Mesenchymal stem cell (in vitro differentiated cells and primary cell): ENCODE measurements around the gene KIRREL3.

Experiments
- DNase-seq: peaks from one replicate; pipeline ENCODE4 v3.0.0-alpha.2; 2013
- H2AFZ ChIP-seq: one replicate; pipeline ENCODE4 v1.6.1; 2013; ENCODE audit warnings: low read depth, mild to moderate bottlenecking, control low read depth, inconsistent platforms, low read length, moderate library complexity
- H2AK5ac ChIP-seq: 2 replicates; pipeline ENCODE4 v1.6.1; 2013; ENCODE audit warnings: low read length, moderate library complexity, mild to moderate bottlenecking, inconsistent platforms; ENCODE audit not compliant: severe bottlenecking
- H2BK120ac ChIP-seq: one replicate; pipeline ENCODE4 v1.6.1; 2013; ENCODE audit warnings: low read depth, mild to moderate bottlenecking, inconsistent platforms, low read length, moderate library complexity
- H2BK12ac ChIP-seq, 2 experiments: one replicate each; pipeline ENCODE4 v1.6.1; 2013; ENCODE audit warnings: inconsistent platforms in 2 of 2, low read length in 2 of 2, mild to moderate bottlenecking in 2 of 2, moderate library complexity in 2 of 2, control low read depth in 1 of 2
- H2BK15ac ChIP-seq: one replicate; pipeline ENCODE4 v1.6.1; 2013; ENCODE audit warnings: mild to moderate bottlenecking, low read depth, inconsistent platforms; ENCODE audit not compliant: poor library complexity, severe bottlenecking
- H2BK5ac ChIP-seq: 2 replicates; pipeline ENCODE4 v1.6.1; 2013; ENCODE audit warnings: low read depth, mild to moderate bottlenecking, low read length, control low read depth, inconsistent platforms; ENCODE audit not compliant: poor library complexity, severe bottlenecking
- H3K14ac ChIP-seq, 2 experiments: one replicate each; pipeline ENCODE4 v1.6.1; 2013; ENCODE audit warnings: inconsistent platforms in 2 of 2, low read length in 2 of 2, control low read depth in 1 of 2, mild to moderate bottlenecking in 1 of 2, moderate library complexity in 1 of 2
- H3K18ac ChIP-seq, 2 experiments: one replicate each; pipeline ENCODE4 v1.6.1; 2013; ENCODE audit warnings: inconsistent platforms in 2 of 2, low read length in 2 of 2, control low read depth in 1 of 2, low read depth in 1 of 2, mild to moderate bottlenecking in 1 of 2
- H3K23ac ChIP-seq, 2 experiments: one replicate each; pipeline ENCODE4 v1.6.1; 2013; ENCODE audit warnings: inconsistent platforms in 2 of 2, low read length in 2 of 2, mild to moderate bottlenecking in 2 of 2, moderate library complexity in 2 of 2, control low read depth in 1 of 2
- H3K27ac ChIP-seq: 2 replicates; pipeline ENCODE4 v1.5.1; 2013; ENCODE audit warnings: mild to moderate bottlenecking, moderate library complexity, low read length, control low read depth, inconsistent platforms; ENCODE audit not compliant: poor library complexity, severe bottlenecking
- H3K27me3 ChIP-seq, 2 experiments: 2 replicates each; pipeline versions ENCODE4 v1.6.1 to v1.7.0; 2013; ENCODE audit warnings: low read length in 2 of 2, mild to moderate bottlenecking in 2 of 2, moderate library complexity in 2 of 2, control low read depth in 1 of 2, inconsistent platforms in 1 of 2; ENCODE audit not compliant: control insufficient read depth in 1 of 2, insufficient read depth in 1 of 2
- H3K36me3 ChIP-seq, 2 experiments: 2 replicates each; pipeline versions ENCODE4 v1.6.1 to v1.7.0; 2013; ENCODE audit warnings: low read length in 2 of 2, control low read depth in 1 of 2, inconsistent platforms in 1 of 2, low read depth in 1 of 2, mild to moderate bottlenecking in 1 of 2; ENCODE audit not compliant: insufficient read depth in 2 of 2, control insufficient read depth in 1 of 2
- H3K4ac ChIP-seq, 2 experiments: one replicate each; pipeline ENCODE4 v1.6.1; 2013; ENCODE audit warnings: inconsistent platforms in 2 of 2, low read length in 2 of 2, mild to moderate bottlenecking in 2 of 2, moderate library complexity in 2 of 2, control low read depth in 1 of 2, low read depth in 1 of 2
- H3K4me1 ChIP-seq: 2 replicates; pipeline ENCODE4 v1.6.1; 2013; ENCODE audit warnings: low read depth, low read length, control low read depth; ENCODE audit not compliant: control insufficient read depth, insufficient read depth
- H3K4me2 ChIP-seq: 2 replicates; pipeline ENCODE4 v1.6.1; 2013; ENCODE audit warnings: low read length, mild to moderate bottlenecking, inconsistent platforms; ENCODE audit not compliant: poor library complexity, severe bottlenecking
- H3K4me3 ChIP-seq, 2 experiments: 2 replicates each; pipeline versions ENCODE4 v1.5.1 to v1.7.0; 2013; ENCODE audit warnings: low read length in 2 of 2, mild to moderate bottlenecking in 2 of 2, control low read depth in 1 of 2, low read depth in 1 of 2; ENCODE audit not compliant: insufficient read depth in 1 of 2
- H3K79me1 ChIP-seq: replicated peaks from 2 replicates; pipeline ENCODE4 v1.6.1; 2013; ENCODE audit warnings: mild to moderate bottlenecking, control low read depth, low read length, inconsistent platforms; ENCODE audit not compliant: poor library complexity, severe bottlenecking
- H3K9ac ChIP-seq: 2 replicates; pipeline ENCODE4 v1.7.0; 2013; ENCODE audit warnings: mild to moderate bottlenecking, low read length, moderate library complexity
- H3K9me3 ChIP-seq: 2 replicates; pipeline ENCODE4 v1.7.0; 2013; ENCODE audit warnings: mild to moderate bottlenecking, low read length; ENCODE audit not compliant: control insufficient read depth
- H4K8ac ChIP-seq: one replicate; pipeline ENCODE4 v1.6.1; 2013; ENCODE audit warnings: inconsistent platforms, mild to moderate bottlenecking, low read length, moderate library complexity
- H4K91ac ChIP-seq: one replicate; pipeline ENCODE4 v1.6.1; 2013; ENCODE audit warnings: mild to moderate bottlenecking, low read length, inconsistent platforms
- WGBS: methylation state at CpG from one replicate; pipeline ENCODE4 v1.1.7; 2013; ENCODE audit warnings: mixed read lengths; 5-methylcytosine and 5-hydroxymethylcytosine counted together

KIRREL3 gene

GRCh38 chr11:127013550-127013949 lies 13.0 kb upstream of the KIRREL3 start:
- Histone ChIP-seq H2BK120ac (no peak overlapping the region), H2AFZ (no peak overlapping the region), H4K8ac (no peak overlapping the region), H3K27ac (no peak overlapping the region), H3K18ac (no peak overlapping the region), H4K91ac (no peak overlapping the region), H3K27me3 (peaks cover 12 to 28% of the 10 kb centered on the region in 2 experiments), H3K4me2 (no peak overlapping the region), H3K4me3 (no peak overlapping the region), H3K4me1 (peaks cover 4% of the 10 kb centered on the region), H2BK12ac (no peak overlapping the region), H3K23ac (no peak overlapping the region), H3K9me3 (no peaks in the 10 kb centered on the region), H3K14ac (no peak overlapping the region), H2BK15ac (no peak overlapping the region), H3K79me1 (no peaks in the 10 kb centered on the region), H3K9ac (no peak overlapping the region), H3K36me3 (no peaks in the 10 kb centered on the region), H3K4ac (no peak overlapping the region), H2BK5ac (no peak overlapping the region), H2AK5ac (no peak overlapping the region)
- WGBS, result 46% methylated on average over 5 of the region's 5 CpGs
- no peak for DNase-seq

GRCh38 chr11:127006311-127006710 lies 5.7 kb upstream of the KIRREL3 start:
- Histone ChIP-seq H3K36me3 (no peaks in the 10 kb centered on the region), H3K4me1 (peaks cover 13% of the 10 kb centered on the region), H4K8ac (no peak overlapping the region), H3K4me3 (no peak overlapping the region), H3K79me1 (peaks cover 2% of the 10 kb centered on the region), H2BK12ac (no peak overlapping the region), H3K4me2 (no peak overlapping the region), H2BK15ac (no peak overlapping the region), H3K23ac (no peak overlapping the region), H3K4ac (no peak overlapping the region), H3K18ac (no peak overlapping the region), H3K9ac (no peak overlapping the region), H3K9me3 (no peaks in the 10 kb centered on the region), H2BK120ac (no peak overlapping the region), H3K14ac (no peak overlapping the region), H2AFZ (no peak overlapping the region), H3K27me3 (peaks cover 17 to 58% of the 10 kb centered on the region in 2 experiments), H3K27ac (no peak overlapping the region), H4K91ac (no peak overlapping the region), H2AK5ac (no peak overlapping the region), H2BK5ac (no peak overlapping the region)
- no peak for DNase-seq
- WGBS, result 96% methylated on average over 2 of the region's 2 CpGs

GRCh38 chr11:127003260-127003981 lies 2.9 kb upstream of the KIRREL3 start:
- H3K4me3 ChIP-seq, result peak overlapping the region; percentile 54 to 67
- H3K23ac ChIP-seq, result peak overlapping the region in 1 of 2 experiments; percentile 27
- H2BK15ac ChIP-seq, result no peak overlapping the region
- no peak overlapping the region for H2BK120ac ChIP-seq
- H3K4me2 ChIP-seq, result peak overlapping the region; percentile 93
- H3K79me1 ChIP-seq, result peaks cover 7% of the 10 kb centered on the region
- H3K36me3 ChIP-seq, result no peaks in the 10 kb centered on the region
- H3K4me1 ChIP-seq, result peaks cover 20% of the 10 kb centered on the region
- no peak overlapping the region for H4K8ac ChIP-seq
- H2BK12ac ChIP-seq, result no peak overlapping the region
- no peak overlapping the region for H2AK5ac ChIP-seq
- 1% methylated on average over 48 of the region's 62 CpGs for WGBS
- H3K9ac ChIP-seq, result no peak overlapping the region
- no peak overlapping the region for H3K18ac ChIP-seq
- H3K27ac ChIP-seq, result no peak overlapping the region
- peak; percentile 25 for DNase-seq
- H3K14ac ChIP-seq, result no peak overlapping the region
- peaks cover 0 to 71% of the 10 kb centered on the region in 2 experiments for H3K27me3 ChIP-seq
- H2BK5ac ChIP-seq, result no peak overlapping the region
- H3K4ac ChIP-seq, result no peak overlapping the region
- no peaks in the 10 kb centered on the region for H3K9me3 ChIP-seq
- H4K91ac ChIP-seq, result no peak overlapping the region
- H2AFZ ChIP-seq, result peak overlapping the region; percentile 62

- Histone ChIP-seq H2AFZ (peak overlapping the region; percentile 62), H2BK120ac (no peak overlapping the region), H2BK15ac (no peak overlapping the region), H4K91ac (no peak overlapping the region), H3K4me2 (peak overlapping the region; percentile 93), H4K8ac (no peak overlapping the region), H3K18ac (no peak overlapping the region), H3K9ac (no peak overlapping the region), H3K79me1 (peaks cover 13% of the 10 kb centered on the region), H3K36me3 (no peaks in the 10 kb centered on the region), H2AK5ac (no peak overlapping the region), H3K9me3 (no peaks in the 10 kb centered on the region), H3K14ac (no peak overlapping the region), H3K4ac (no peak overlapping the region), H3K27me3 (peaks cover 0 to 76% of the 10 kb centered on the region in 2 experiments), H3K23ac (peak overlapping the region in 1 of 2 experiments; percentile 27), H2BK5ac (no peak overlapping the region), H2BK12ac (no peak overlapping the region), H3K4me1 (peaks cover 21% of the 10 kb centered on the region), H3K4me3 (peak overlapping the region; percentile 54 to 67), H3K27ac (no peak overlapping the region)
- no peak for DNase-seq
- 5% methylated on average over 11 of the region's 16 CpGs for WGBS
Observed at GRCh38 chr11:127002669-127003259, 2.2 kb upstream of the KIRREL3 start.
